Measurements from ENCODE around the gene SYNGR2.
"Not testable (repeated sequence)": the region's sequence is repeated elsewhere in the genome, so short reads cannot be mapped to it uniquely, and the experiment has no call there.

Gene SYNGR2

DNA sequence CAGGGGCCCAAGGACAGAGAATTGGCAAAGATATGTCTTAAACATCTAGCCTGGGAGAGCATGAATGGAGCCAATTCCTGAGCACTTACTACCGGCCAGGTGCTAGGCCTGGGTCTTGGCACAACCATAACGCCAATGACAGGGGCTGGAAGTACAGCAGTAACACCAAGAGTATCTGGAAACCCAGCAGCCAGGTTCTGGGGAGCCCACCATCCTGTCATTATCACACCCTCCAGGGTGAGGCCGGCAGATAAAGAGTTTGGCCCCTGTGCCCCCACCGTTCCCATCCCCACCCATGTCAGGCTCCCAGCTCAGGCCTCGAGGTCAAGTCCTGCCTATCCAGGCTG lies 38.3 kb upstream of the SYNGR2 start:
- DNase-seq (ENCODE audit: low spot score), result no peak

DNA sequence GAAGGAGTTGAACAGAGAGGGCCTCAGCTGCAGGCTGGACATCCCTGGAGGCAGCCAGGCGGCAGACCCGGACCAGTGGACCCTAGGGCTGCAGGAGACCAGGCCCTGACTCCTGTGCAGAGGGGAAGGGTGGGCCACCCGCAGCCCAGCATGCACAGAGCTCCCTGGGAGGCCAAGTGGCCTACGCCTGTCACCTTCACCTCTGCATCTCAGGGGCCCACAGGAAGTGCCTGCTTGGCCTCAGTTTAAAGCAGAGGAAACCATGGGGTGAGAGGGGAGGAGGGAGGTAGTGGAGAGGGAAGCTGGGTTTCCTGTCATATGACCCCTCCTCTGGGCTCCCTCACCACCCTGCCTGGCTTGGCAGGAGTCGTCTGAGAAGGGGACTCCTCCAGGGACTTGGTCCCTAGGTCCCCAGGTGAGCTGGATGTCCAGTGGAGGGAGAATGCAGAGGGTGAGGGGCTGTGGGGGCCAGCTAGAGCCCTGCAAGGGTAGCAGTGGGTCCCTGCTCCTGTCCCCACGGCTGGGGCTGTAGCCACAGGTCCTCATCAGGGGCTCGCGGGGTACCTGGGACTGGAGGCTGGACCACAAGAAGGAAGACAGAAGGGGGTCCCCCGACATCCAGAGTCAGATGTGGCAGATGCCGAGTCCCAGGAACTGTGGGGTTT lies 37.8 kb upstream of the SYNGR2 start, which contains the start of gene TMC8:
TSS of gene TMC8 (plus strand) at position 335 of the 665 bp plus-strand sequence. CDS start 818 bp downstream, outside the sequence.
- DNase-seq (ENCODE audit: low spot score), result no peak

DNA sequence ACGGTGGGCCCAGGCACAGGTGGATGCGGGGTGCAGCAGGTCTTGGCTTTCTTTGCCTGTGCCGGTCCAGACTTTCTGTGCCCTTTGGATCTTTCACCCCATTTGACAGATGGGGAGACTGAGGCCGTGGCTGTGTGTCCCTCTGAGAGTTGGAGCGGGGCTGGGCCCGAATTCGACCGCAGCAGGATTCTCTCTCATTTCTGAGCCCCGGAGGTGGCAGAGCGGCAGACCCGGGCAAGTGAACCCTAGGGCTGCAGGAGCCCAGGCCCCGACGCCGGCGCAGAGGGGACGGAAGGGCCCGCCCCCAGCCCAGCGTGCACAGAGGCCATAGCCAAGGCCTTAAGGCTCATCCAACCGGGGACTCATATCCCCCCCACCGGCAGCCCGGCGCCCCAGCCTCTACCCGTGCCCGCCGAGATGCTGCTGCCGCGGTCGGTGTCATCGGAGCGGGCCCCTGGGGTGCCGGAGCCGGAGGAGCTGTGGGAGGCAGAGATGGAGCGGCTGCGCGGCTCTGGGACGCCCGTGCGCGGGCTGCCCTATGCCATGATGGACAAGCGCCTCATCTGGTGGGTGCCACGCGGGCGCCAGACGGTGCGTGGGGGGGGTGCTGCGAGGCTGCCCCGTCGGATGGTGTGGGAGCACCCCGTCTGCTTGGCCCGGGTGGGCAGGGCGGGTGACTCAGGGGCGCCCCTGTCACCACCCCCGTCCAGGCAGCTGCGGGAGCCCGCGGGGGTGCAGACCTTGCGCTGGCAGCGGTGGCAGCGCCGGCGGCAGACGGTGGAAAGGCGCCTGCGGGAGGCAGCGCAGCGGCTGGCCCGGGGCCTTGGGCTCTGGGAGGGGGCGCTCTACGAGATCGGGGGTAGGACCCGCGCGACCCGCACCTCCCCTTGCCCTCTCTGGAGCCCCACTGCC lies 37.0 kb upstream of the SYNGR2 start:
- no peak for DNase-seq (ENCODE audit: low spot score)

GRCh38 chr17:78132084-78132676 lies 36.2 kb upstream of the SYNGR2 start:
- DNase-seq (ENCODE audit: low spot score), result no peak

GRCh38 chr17:78132767-78133178 lies 35.6 kb upstream of the SYNGR2 start:
- no peak for DNase-seq (ENCODE audit: low spot score)

GRCh38 chr17:78133179-78133951 lies 35.0 kb upstream of the SYNGR2 start:
- no peak for DNase-seq (ENCODE audit: low spot score)

- peak; percentile 55 for DNase-seq (ENCODE audit: low spot score)
Observed at GRCh38 chr17:78133971-78134898, 34.1 kb upstream of the SYNGR2 start.

DNA sequence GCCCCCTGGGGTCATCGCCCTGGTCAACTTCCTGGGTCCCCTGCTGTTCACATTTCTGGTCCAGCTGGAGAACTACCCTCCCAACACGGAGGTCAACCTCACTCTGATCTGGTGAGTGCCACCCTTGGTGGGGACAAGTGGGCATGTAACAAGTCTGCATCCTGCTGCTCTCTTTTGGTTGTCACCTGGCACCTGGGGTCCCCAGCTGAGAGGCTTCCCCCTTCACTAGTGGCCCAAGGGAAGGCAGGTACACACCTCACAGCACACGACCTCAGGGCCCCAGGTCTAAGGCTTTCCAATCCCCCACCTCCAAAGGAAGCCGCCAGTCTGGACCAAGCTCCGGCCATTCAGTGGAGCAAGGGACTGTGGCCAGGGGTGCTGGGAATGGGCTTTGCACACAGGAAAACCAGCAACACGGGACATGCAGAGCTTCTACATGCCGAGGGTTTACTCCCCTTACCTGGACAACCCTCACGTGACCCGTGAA lies 33.4 kb upstream of the SYNGR2 start:
- DNase-seq (ENCODE audit: low spot score), result no peak

DNA sequence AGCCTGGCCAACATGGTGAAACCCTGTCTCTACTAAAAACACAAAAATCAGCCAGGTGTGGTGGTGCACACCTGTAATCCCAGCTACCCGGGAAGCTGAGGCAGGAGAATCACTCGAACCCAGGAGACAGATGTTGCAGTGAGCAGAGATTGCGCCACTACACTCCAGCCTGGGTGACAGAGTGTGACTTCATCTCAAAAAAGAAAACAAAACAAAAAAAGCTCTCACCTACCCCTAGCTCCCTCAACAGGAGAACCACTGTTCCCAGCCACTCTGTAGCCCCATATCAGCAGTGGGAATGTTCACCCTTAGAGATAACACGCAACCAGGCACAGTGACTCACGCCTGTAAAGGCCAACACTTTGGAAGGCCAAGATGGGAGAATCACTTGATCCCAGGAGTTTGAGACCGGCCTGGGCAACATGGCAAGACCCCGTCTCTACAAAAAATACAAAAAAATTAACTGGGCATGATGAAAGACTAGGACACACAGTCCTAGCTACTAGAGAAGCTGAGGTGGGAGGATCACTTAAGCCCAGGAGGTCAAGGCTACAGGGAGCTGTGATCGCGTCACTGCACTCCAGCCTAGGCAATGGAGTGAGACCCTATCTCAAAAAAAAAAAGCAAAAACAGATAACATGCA lies 32.4 kb upstream of the SYNGR2 start:
- DNase-seq (ENCODE audit: low spot score), result no peak

DNA sequence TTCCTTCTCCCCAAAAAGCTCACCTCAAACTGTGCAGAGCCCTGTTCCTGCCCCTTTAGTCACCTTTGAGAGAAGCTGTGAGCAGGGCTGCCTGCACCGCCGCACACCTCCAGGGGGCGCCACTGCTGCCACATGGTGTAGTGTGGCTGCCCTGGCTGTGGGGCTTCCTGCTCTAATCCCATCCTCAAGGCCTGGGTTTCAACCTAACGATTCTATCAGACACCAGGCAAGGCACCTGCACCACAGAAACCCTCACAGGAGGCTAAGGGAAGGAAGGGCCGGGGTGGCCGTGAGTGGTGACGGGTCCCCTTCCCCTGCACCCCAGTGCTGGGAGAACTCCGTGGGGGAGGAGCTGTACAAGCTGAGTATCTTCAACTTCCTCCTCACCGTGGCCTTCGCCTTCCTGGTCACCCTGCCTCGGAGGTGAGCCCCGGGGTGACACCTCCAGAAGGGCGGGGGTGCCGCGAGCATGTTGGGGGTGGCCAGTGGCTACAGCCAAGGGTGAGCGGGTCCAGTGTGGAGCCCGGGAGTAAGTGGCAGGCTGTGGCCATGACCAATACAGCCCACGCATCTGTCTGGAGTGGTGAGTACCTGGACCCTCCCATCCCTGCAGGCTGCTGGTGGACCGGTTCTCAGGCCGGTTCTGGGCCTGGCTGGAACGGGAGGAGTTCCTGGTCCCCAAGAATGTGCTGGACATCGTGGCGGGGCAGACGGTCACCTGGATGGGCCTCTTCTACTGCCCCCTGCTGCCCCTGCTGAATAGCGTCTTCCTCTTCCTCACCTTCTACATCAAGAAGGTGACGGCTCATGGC lies 30.8 kb upstream of the SYNGR2 start:
- no peak for DNase-seq (ENCODE audit: low spot score)

- DNase-seq (ENCODE audit: low spot score), result no peak
Observed at GRCh38 chr17:78138204-78139060, 29.9 kb upstream of the SYNGR2 start.

GRCh38 chr17:78139861-78140168 lies 28.6 kb upstream of the SYNGR2 start:
- DNase-seq (ENCODE audit: low spot score), result not testable (repeated sequence)

DNA sequence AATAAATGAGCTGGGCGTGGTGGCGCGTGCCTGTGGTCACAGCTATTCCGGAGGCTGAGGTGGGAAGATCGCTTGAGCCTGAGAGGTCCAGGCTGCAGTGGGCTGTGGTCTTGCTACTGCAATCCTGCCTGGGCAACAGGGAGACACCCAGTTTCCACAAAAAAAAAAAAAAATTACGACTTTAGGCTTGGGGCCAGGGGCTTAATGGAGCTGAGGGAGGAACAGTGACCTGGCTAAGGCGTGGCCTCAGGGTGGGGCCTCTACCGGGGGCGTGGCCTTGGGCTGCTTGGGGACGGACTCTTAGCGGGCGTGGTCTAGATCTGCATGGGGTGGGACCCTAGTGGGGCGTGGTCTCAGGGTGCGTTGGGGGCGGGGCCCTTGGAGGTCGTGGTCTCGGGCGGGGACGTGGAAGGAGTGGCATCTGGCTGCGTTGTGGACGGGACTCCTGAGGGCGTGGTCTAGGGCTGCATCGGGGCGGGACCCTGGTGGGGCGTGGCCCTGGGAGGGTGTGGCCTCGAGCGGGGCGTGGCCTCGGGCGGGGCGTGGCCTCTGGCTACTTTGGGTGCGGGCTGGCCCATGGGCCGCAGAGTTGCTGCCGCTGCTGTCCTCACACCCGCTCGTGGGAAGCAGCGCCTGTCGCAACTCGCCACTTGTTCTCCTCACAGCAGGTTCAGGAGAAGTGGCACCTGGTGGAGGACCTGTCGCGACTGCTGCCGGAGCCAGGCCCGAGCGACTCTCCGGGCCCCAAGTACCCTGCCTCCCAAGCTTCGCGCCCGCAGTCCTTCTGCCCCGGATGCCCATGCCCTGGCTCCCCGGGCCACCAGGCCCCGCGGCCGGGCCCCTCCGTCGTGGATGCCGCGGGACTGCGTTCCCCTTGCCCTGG lies 28.0 kb upstream of the SYNGR2 start:
- DNase-seq (ENCODE audit: low spot score), result peak; percentile 92

- peak; percentile 18 for DNase-seq (ENCODE audit: low spot score)
Observed at GRCh38 chr17:78141437-78142118, 26.8 kb upstream of the SYNGR2 start.

- no peak for DNase-seq (ENCODE audit: low spot score)
Observed at GRCh38 chr17:78142119-78142861, 26.1 kb upstream of the SYNGR2 start.
